Vagina (tissue), 2 donors: ENCODE measurements around the gene RWDD1. TPM values are rescaled to one million over a fixed set of nuclear protein-coding genes. Genes with fewer than 3 reads are reported as not detected.
A peak's percentile ranks its signal among the peaks of the same experiment; 100 is the strongest.

ENCODE experiments used
- DNase-seq, 2 donors: peaks; one replicate each; pipeline ENCODE4 v3.0.0-alpha.2; 2017; ENCODE audit errors: extremely low spot score in 2 of 2
- H3K27ac ChIP-seq: fragments of 200-600 bp; sonication (generic); one replicate; pipeline ENCODE4 v1.5.1; 2019
- H3K27me3 ChIP-seq: fragments of 200-600 bp; sonication (generic); one replicate; pipeline ENCODE4 v1.5.1; 2019
- H3K36me3 ChIP-seq, 2 donors: fragments of 200-600 bp; sonication (generic); one replicate each; pipeline ENCODE4 v1.5.1; 2017 to 2019
- H3K4me1 ChIP-seq: fragments of 200-600 bp; sonication (generic); one replicate; pipeline ENCODE4 v1.5.1; 2019
- H3K4me3 ChIP-seq, 2 donors: fragments of 200-600 bp; sonication (generic); 1 replicate in 1 of 2; 2 replicates in 1 of 2; pipeline ENCODE4 v1.5.1; 2016 to 2019
- H3K9me3 ChIP-seq: fragments of 200-600 bp; sonication (generic); one replicate; pipeline ENCODE4 v1.5.1; 2019
- CTCF ChIP-seq, 3 experiments: fragments of 450-650 bp in 2 of 3; fragments of 200-600 bp in 1 of 3; sonication (generic) in 1 of 3; IDR thresholded peaks; one replicate each; pipeline ENCODE4 v1.5.1; 2017 to 2019; ENCODE audit warnings: antibody characterized with exemption in 3 of 3, mild to moderate bottlenecking in 2 of 3, moderate library complexity in 2 of 3
- POLR2A ChIP-seq, 2 donors: fragments of 450-650 bp; IDR thresholded peaks; one replicate each; pipeline ENCODE4 v1.6.1; 2017; ENCODE audit warnings: antibody characterized with exemption in 2 of 2, mild to moderate bottlenecking in 2 of 2, moderate library complexity in 2 of 2
- POLR2AphosphoS5 ChIP-seq, 2 donors: sonication (generic); formaldehyde crosslinking; IDR thresholded peaks; one replicate each; pipeline ENCODE4 v1.9.0; 2017; ENCODE audit warnings: antibody characterized with exemption in 2 of 2, mild to moderate bottlenecking in 2 of 2, low read depth in 1 of 2; ENCODE audit not compliant: insufficient read depth in 1 of 2
- intact Hi-C: fragments of 100-400 bp; cut with DNase I; formaldehyde crosslinking; loops from one replicate; pipeline ENCODE4 v1.15.1; 2023
- total RNA-seq: library from RNA; depleted of rRNA; stranded (reverse); fragments of >200 nt; gene quantifications from one replicate; pipeline ENCODE4 v1.2.3, GENCODE V29; 2016

RWDD1 gene
- total RNA-seq, 1 donor from 2014 or later = 37.8 TPM

- H3K4me1 ChIP-seq = no peaks in the 10 kb centered on the region
- DNase-seq = no peak
- H3K36me3 ChIP-seq = no peaks in the 10 kb centered on the region
- no peak overlapping the region for H3K27ac ChIP-seq
- H3K27me3 ChIP-seq = no peaks in the 10 kb centered on the region
- H3K9me3 ChIP-seq = no peaks in the 10 kb centered on the region
- TF ChIP-seq POLR2AphosphoS5 (IDR thresholded peaks at IDR 0.05; ENCODE audit: insufficient read depth in 1 of 2, low read depth in 1 of 2) = no peak
- TF ChIP-seq POLR2A (IDR thresholded peaks at IDR 0.05) = no peak
- no peak for TF ChIP-seq CTCF (IDR thresholded peaks at IDR 0.05)
- intact Hi-C loops = no loop called here
- no peak overlapping the region for H3K4me3 ChIP-seq
Observed at GRCh38 chr6:116560130-116560529, 11.2 kb upstream of the RWDD1 start.

- Histone ChIP-seq H3K36me3 (no peaks in the 10 kb centered on the region), H3K4me3 (peak overlapping the region; percentile 12 to 22), H3K27ac (no peak overlapping the region), H3K4me1 (no peaks in the 10 kb centered on the region), H3K27me3 (no peaks in the 10 kb centered on the region), H3K9me3 (no peaks in the 10 kb centered on the region)
- TF ChIP-seq POLR2A (IDR thresholded peaks at IDR 0.05) = no peak
- TF ChIP-seq CTCF (IDR thresholded peaks at IDR 0.05) = peak; percentile 80 to 86 (median 86)
- intact Hi-C loops = no loop called here
- DNase-seq = no peak
Observed at GRCh38 chr6:116561377-116562018, 9.8 kb upstream of the RWDD1 start.

GRCh38 chr6:116562019-116562403, 9.3 kb upstream of the RWDD1 start:
- H3K4me3 ChIP-seq = no peak overlapping the region
- intact Hi-C loops = no loop called here
- no peaks in the 10 kb centered on the region for H3K36me3 ChIP-seq
- no peak for DNase-seq
- no peaks in the 10 kb centered on the region for H3K9me3 ChIP-seq
- no peak overlapping the region for H3K27ac ChIP-seq
- TF ChIP-seq POLR2A (IDR thresholded peaks at IDR 0.05) (no peak), POLR2AphosphoS5 (IDR thresholded peaks at IDR 0.05; ENCODE audit: insufficient read depth in 1 of 2, low read depth in 1 of 2) (no peak), CTCF (IDR thresholded peaks at IDR 0.05) (no peak)
- no peaks in the 10 kb centered on the region for H3K4me1 ChIP-seq
- H3K27me3 ChIP-seq = no peaks in the 10 kb centered on the region

- Histone ChIP-seq H3K27ac (no peak overlapping the region), H3K36me3 (no peaks in the 10 kb centered on the region), H3K4me3 (no peak overlapping the region), H3K4me1 (no peaks in the 10 kb centered on the region), H3K27me3 (no peaks in the 10 kb centered on the region), H3K9me3 (no peaks in the 10 kb centered on the region)
- intact Hi-C loops = no loop called here
- TF ChIP-seq POLR2AphosphoS5 (IDR thresholded peaks at IDR 0.05; ENCODE audit: insufficient read depth in 1 of 2, low read depth in 1 of 2) (no peak), POLR2A (IDR thresholded peaks at IDR 0.05) (no peak), CTCF (IDR thresholded peaks at IDR 0.05) (no peak)
- DNase-seq = no peak
Observed at GRCh38 chr6:116562614-116563013, 8.7 kb upstream of the RWDD1 start.

- Histone ChIP-seq H3K4me3 (no peak overlapping the region), H3K4me1 (no peaks in the 10 kb centered on the region), H3K36me3 (no peaks in the 10 kb centered on the region), H3K27me3 (no peaks in the 10 kb centered on the region), H3K9me3 (no peaks in the 10 kb centered on the region), H3K27ac (no peak overlapping the region)
- no peak for DNase-seq
- intact Hi-C loops = no loop called here
- TF ChIP-seq POLR2AphosphoS5 (IDR thresholded peaks at IDR 0.05; ENCODE audit: insufficient read depth in 1 of 2, low read depth in 1 of 2) (no peak), CTCF (IDR thresholded peaks at IDR 0.05) (no peak), POLR2A (IDR thresholded peaks at IDR 0.05) (no peak)
Observed at GRCh38 chr6:116563830-116564229, 7.5 kb upstream of the RWDD1 start.
